Spleen (tissue), 11 donors: Measurements from ENCODE around the gene RAD51D. TPM values are rescaled to one million over a fixed set of nuclear protein-coding genes. Genes with fewer than 3 reads are reported as not detected.

Experiments
- DNase-seq: peaks from one replicate; pipeline ENCODE4 v3.0.0-alpha.2; 2020
- H3K27ac ChIP-seq, 8 donors: fragments of 200-600 bp; sonication (generic) in 7 of 8; 1 replicate in 4 of 8; 2 replicates in 4 of 8; pipeline versions ENCODE4 v1.5.0 to v1.8.0; 2016 to 2021; ENCODE audit warnings: inconsistent platforms in 4 of 8, mild to moderate bottlenecking in 4 of 8, moderate library complexity in 1 of 8
- H3K27me3 ChIP-seq, 7 donors: fragments of 200-600 bp; sonication (generic) in 6 of 7; replicated peaks in 1 of 7; 1 replicate in 4 of 7; 2 replicates in 3 of 7; pipeline versions ENCODE4 v1.5.0 to v1.8.0; 2016 to 2021; ENCODE audit warnings: inconsistent platforms in 3 of 7, mild to moderate bottlenecking in 1 of 7
- H3K36me3 ChIP-seq, 6 donors: fragments of 200-600 bp; sonication (generic) in 5 of 6; 1 replicate in 4 of 6; 2 replicates in 2 of 6; pipeline versions ENCODE4 v1.5.0 to v1.8.0; 2016 to 2021; ENCODE audit warnings: inconsistent platforms in 2 of 6
- H3K4me1 ChIP-seq, 6 donors: fragments of 200-600 bp; sonication (generic) in 5 of 6; 1 replicate in 3 of 6; 2 replicates in 3 of 6; pipeline versions ENCODE4 v1.5.0 to v1.8.0; 2016 to 2021; ENCODE audit warnings: inconsistent platforms in 3 of 6
- H3K4me3 ChIP-seq, 8 donors: fragments of 200-600 bp; sonication (generic) in 7 of 8; 1 replicate in 4 of 8; 2 replicates in 4 of 8; pipeline versions ENCODE4 v1.5.0 to v1.8.0; 2016 to 2021; ENCODE audit warnings: inconsistent platforms in 4 of 8, mild to moderate bottlenecking in 4 of 8, moderate library complexity in 2 of 8
- H3K9me3 ChIP-seq, 8 donors: fragments of 200-600 bp; sonication (generic) in 7 of 8; 1 replicate in 4 of 8; 2 replicates in 4 of 8; pipeline versions ENCODE4 v1.5.0 to v1.8.0; 2016 to 2021; ENCODE audit warnings: inconsistent platforms in 4 of 8
- POLR2A ChIP-seq, 3 donors: fragments of 450-650 bp; IDR thresholded peaks; one replicate each; pipeline ENCODE4 v1.5.1; 2017; ENCODE audit warnings: antibody characterized with exemption in 3 of 3, mild to moderate bottlenecking in 1 of 3
- POLR2AphosphoS5 ChIP-seq, 3 donors: sonication (generic); formaldehyde crosslinking; IDR thresholded peaks; one replicate each; pipeline ENCODE4 v1.5.1; 2017; ENCODE audit warnings: antibody characterized with exemption in 3 of 3
- WGBS, 5 donors: extraction: QIAGEN DNeasy Blood & Tissue Kit in 3 of 5; methylation state at CpG; one replicate each; pipeline versions ENCODE4 v1.1.5 to v1.1.7; 2013 to 2018; 5-methylcytosine and 5-hydroxymethylcytosine counted together
- intact Hi-C: fragments of 100-400 bp; cut with DNase I; formaldehyde crosslinking; loops from one replicate; pipeline ENCODE4 v1.15.0; 2023; ENCODE audit warnings: low total_unique reads
- polyA plus RNA-seq, 3 donors: library from polyadenylated mRNA; stranded (reverse); fragments of 200-250 nt; gene quantifications; one replicate each; pipeline ENCODE4 v1.2.1, GENCODE V29; 2013
- total RNA-seq, 7 donors: library from RNA; depleted of rRNA in 3 of 7; stranded (reverse); fragments of >200 nt in 3 of 7; fragmentation: NEBNext Ultra II Directional in 4 of 7; extraction: Animal tissue kit (Norgen Biotek cat#: 25700) in 4 of 7; gene quantifications; one replicate each; pipeline versions ENCODE4 v1.1.0 to v1.2.1, GENCODE V29; 2016 to 2021
- TF ChIP-seq, protein P1 (sequence below), 11 experiments: fragments of 200-600 bp in 7 of 11; fragments of 450-650 bp in 4 of 11; sonication (generic) in 4 of 11; IDR thresholded peaks in 8 of 11; conservative IDR thresholded peaks in 3 of 11; 1 replicate in 7 of 11; 2 replicates in 4 of 11; pipeline versions ENCODE4 v1.4.0 to v1.8.0; 2016 to 2021; ENCODE audit warnings: antibody characterized with exemption in 11 of 11, inconsistent platforms in 4 of 11, mild to moderate bottlenecking in 1 of 11
- donor health status: healthy with polysubstance abuse.
- donor health status: DM: no; HTN: no; CAD: no; lungs with moderate emphysema.
- donor health status: DM: no; HTN: no; CAD: no.
- donor health status: Bipolar disorder and iron deficiency.
- donor health status: healthy.
- donor health status: DM: no; HTN: no; CAD: no.
- donor health status: DM: yes; HTN: yes; CAD: no.

The RAD51D gene
- total and polyA plus RNA-seq, 10 donors, result 4.0 to 24.1 (median 14.4) TPM

DNA sequence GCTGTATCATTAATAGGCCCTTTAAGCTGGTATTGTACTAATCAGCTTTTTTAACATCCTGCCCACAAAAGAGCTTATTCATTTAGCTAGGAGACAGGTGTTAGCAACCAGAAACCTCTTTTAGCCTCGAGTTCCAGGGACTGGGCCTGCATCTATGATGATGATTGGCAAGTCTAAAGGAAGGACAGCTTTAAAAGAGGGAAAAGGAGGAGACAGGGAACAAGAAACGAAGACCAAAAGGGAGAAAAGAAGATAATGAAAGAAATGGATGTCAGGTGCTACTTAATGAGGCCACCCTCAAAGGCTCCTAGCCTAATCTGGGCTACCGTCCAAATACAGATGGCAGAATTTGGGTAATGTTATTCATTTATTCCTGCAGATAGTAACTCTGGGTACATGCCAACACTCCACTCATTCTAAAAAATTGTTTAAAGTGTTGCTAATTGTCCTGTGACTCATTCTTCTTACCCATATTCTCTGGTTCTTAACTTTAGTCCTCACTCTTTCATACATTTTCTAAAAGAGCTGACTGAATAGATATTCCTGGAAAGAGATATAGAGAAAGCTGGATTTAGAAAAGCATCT, 37.5 kb downstream of the RAD51D start:
- intact Hi-C loops, result loop anchor here (10.0 kb wide), 1 partner anchor 57 kb away; no protein-coding TSS in a partner anchor
- H3K4me3 ChIP-seq, result no peak overlapping the region
- 47 to 55% (median 48%) methylated on average over 3 of the region's 3 CpGs for WGBS, 5 donors
- H3K9me3 ChIP-seq, result no peaks in the 10 kb centered on the region
- H3K27me3 ChIP-seq, result no peaks in the 10 kb centered on the region
- no peaks in the 10 kb centered on the region for H3K36me3 ChIP-seq
- TF ChIP-seq POLR2AphosphoS5 (IDR thresholded peaks at IDR 0.05), result no peak
- TF ChIP-seq, protein P1, sequence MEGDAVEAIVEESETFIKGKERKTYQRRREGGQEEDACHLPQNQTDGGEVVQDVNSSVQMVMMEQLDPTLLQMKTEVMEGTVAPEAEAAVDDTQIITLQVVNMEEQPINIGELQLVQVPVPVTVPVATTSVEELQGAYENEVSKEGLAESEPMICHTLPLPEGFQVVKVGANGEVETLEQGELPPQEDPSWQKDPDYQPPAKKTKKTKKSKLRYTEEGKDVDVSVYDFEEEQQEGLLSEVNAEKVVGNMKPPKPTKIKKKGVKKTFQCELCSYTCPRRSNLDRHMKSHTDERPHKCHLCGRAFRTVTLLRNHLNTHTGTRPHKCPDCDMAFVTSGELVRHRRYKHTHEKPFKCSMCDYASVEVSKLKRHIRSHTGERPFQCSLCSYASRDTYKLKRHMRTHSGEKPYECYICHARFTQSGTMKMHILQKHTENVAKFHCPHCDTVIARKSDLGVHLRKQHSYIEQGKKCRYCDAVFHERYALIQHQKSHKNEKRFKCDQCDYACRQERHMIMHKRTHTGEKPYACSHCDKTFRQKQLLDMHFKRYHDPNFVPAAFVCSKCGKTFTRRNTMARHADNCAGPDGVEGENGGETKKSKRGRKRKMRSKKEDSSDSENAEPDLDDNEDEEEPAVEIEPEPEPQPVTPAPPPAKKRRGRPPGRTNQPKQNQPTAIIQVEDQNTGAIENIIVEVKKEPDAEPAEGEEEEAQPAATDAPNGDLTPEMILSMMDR (IDR thresholded peaks at IDR 0.05 in 8 of 11, conservative IDR thresholded peaks at IDR 0.05 in 3 of 11), result no peak
- TF ChIP-seq POLR2A (IDR thresholded peaks at IDR 0.05), result no peak
- no peak for DNase-seq
- peaks cover 17 to 79% (median 52%) of the 10 kb centered on the region in 6 donors for H3K4me1 ChIP-seq
- H3K27ac ChIP-seq, result peak overlapping the region in 3 of 8 donors; percentile 27 to 45 (median 40)

- Histone ChIP-seq H3K36me3 (no peaks in the 10 kb centered on the region), H3K27me3 (no peaks in the 10 kb centered on the region), H3K9me3 (no peaks in the 10 kb centered on the region), H3K27ac (peak overlapping the region in 2 of 8 donors; percentile 27 to 40), H3K4me3 (no peak overlapping the region), H3K4me1 (peaks cover 12 to 78% (median 47%) of the 10 kb centered on the region in 6 donors)
- intact Hi-C loops, result loop anchor here (10.0 kb wide), 1 partner anchor 57 kb away; no protein-coding TSS in a partner anchor
- DNase-seq, result no peak
- TF ChIP-seq, protein P1 (IDR thresholded peaks at IDR 0.05 in 8 of 11, conservative IDR thresholded peaks at IDR 0.05 in 3 of 11), result no peak
- no peak for TF ChIP-seq POLR2AphosphoS5 (IDR thresholded peaks at IDR 0.05)
- 95 to 98% (median 97%) methylated on average over 1 of the region's 1 CpG for WGBS, 5 donors
Observed at GRCh38 chr17:35081638-35082037, 38.0 kb downstream of the RAD51D start.

DNA sequence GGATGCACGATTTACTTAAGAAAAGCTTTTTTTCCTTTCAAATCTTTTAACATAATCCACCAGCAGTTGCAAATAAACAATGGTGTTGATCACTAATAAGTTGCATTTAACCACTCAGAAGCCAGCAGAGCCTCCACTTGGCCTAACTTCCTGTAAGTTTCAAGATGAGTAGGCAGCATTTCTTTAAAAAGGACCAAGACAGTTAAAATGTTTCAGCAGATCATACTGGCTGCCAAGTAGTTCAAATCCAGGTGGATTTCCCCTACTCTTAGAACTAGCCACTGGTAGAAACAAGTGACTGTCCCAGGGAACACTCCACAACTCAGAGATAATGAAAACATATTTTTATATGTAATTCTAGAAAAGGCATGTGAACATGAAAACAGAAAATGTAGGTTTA, 39.1 kb downstream of the RAD51D start:
- H3K27ac ChIP-seq, result peak overlapping the region in 4 of 8 donors; percentile 19 to 54 (median 27)
- no peaks in the 10 kb centered on the region for H3K9me3 ChIP-seq
- no peaks in the 10 kb centered on the region for H3K27me3 ChIP-seq
- H3K4me1 ChIP-seq, result peaks cover 12 to 77% (median 41%) of the 10 kb centered on the region in 6 donors
- no peak for TF ChIP-seq POLR2AphosphoS5 (IDR thresholded peaks at IDR 0.05)
- TF ChIP-seq, protein P1 (IDR thresholded peaks at IDR 0.05 in 8 of 11, conservative IDR thresholded peaks at IDR 0.05 in 3 of 11), result no peak
- TF ChIP-seq POLR2A (IDR thresholded peaks at IDR 0.05), result no peak
- WGBS, 5 donors, result 31 to 58% (median 48%) methylated on average over 1 of the region's 1 CpG
- H3K36me3 ChIP-seq, result no peaks in the 10 kb centered on the region
- H3K4me3 ChIP-seq, result no peak overlapping the region
- no peak for DNase-seq
- intact Hi-C loops, result loop anchor here (10.0 kb wide), 1 partner anchor 56 kb away; no protein-coding TSS in a partner anchor

GRCh38 chr17:35079547-35080423, 39.9 kb downstream of the RAD51D start:
- intact Hi-C loops, result loop anchor here (10.0 kb wide), 1 partner anchor 55 kb away; no protein-coding TSS in a partner anchor
- no peak overlapping the region for H3K4me3 ChIP-seq
- H3K27me3 ChIP-seq, result no peaks in the 10 kb centered on the region
- H3K9me3 ChIP-seq, result no peaks in the 10 kb centered on the region
- 92 to 100% (median 98%) methylated on average over 1 of the region's 1 CpG for WGBS, 5 donors
- H3K36me3 ChIP-seq, result no peaks in the 10 kb centered on the region
- DNase-seq, result no peak
- peak overlapping the region in 3 of 8 donors; percentile 19 to 54 (median 24) for H3K27ac ChIP-seq
- peaks cover 12 to 77% (median 45%) of the 10 kb centered on the region in 6 donors for H3K4me1 ChIP-seq
- TF ChIP-seq POLR2A (IDR thresholded peaks at IDR 0.05) (no peak), POLR2AphosphoS5 (IDR thresholded peaks at IDR 0.05) (no peak)
- TF ChIP-seq, protein P1 (IDR thresholded peaks at IDR 0.05 in 8 of 11, conservative IDR thresholded peaks at IDR 0.05 in 3 of 11), result no peak
